ENCODE measurements around the gene CHCHD3.

CHCHD3 gene

DNA sequence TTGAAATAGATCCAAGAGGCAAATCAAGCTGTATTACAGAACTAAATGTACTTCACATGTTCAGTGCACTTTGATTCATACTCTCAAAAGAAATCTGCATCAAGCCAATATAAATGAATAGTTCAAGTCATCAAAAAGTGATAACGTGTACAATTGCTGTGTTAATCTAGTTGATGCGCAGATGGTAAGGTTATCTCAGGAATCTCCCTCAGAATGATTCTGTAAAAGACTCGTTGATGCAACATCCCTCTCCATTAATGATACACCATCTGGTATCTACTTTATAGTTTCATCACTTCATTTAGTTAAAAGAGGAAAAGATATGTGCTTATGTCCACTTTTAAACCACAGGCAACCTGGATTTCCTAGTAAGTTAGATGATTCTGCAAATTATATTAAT is 200.6 kb downstream of the CHCHD3 start:
- no peak for TF ChIP-seq CTCF (IDR thresholded peaks at IDR 0.05; ENCODE audit: low read depth, low read length, missing control alignments)
- no peak for DNase-seq (ENCODE audit: extremely low read depth, low read depth)
- no peak overlapping the region for H3K4me3 ChIP-seq (replicated peaks; ENCODE audit: low read depth, low read length)

GRCh38 chr7:132879579-132879978 is 202.3 kb downstream of the CHCHD3 start:
- TF ChIP-seq CTCF (IDR thresholded peaks at IDR 0.05; ENCODE audit: low read depth, low read length, missing control alignments) = no peak
- H3K4me3 ChIP-seq (replicated peaks; ENCODE audit: low read depth, low read length) = no peak overlapping the region

GRCh38 chr7:132878204-132878919 is 203.5 kb downstream of the CHCHD3 start:
- no peak for DNase-seq (ENCODE audit: extremely low read depth, low read depth)
- no peak for TF ChIP-seq CTCF (IDR thresholded peaks at IDR 0.05; ENCODE audit: low read depth, low read length, missing control alignments)
- no peak overlapping the region for H3K4me3 ChIP-seq (replicated peaks; ENCODE audit: low read depth, low read length)

More at GRCh38 chr7:132879579-132879978, 202.3 kb downstream of the CHCHD3 start:
- no peak for DNase-seq (ENCODE audit: extremely low read depth, low read depth)

DNA sequence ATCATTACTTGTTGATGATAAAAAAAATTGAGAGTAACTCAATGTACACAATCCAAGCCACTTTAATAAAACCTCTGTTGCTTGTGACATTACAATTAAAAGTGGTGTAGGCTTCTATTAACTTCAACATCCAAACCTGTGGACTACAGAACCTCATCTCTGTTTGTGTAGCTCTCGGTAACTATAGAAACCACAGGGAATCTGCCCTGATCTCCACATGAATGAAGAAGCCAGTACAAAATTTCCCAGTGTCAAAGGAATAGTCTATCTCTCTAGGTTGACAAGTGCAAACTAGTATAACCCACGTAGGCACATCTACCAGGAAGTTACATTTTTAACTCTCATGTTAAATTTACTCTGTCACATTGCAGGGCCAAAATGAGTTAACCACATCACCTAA is 204.3 kb downstream of the CHCHD3 start:
- no peak for TF ChIP-seq CTCF (IDR thresholded peaks at IDR 0.05; ENCODE audit: low read depth, low read length, missing control alignments)
- no peak overlapping the region for H3K4me3 ChIP-seq (replicated peaks; ENCODE audit: low read depth, low read length)
- no peak for DNase-seq (ENCODE audit: extremely low read depth, low read depth)

GRCh38 chr7:132876576-132876975 is 205.3 kb downstream of the CHCHD3 start:
- no peak overlapping the region for H3K4me3 ChIP-seq (replicated peaks; ENCODE audit: low read depth, low read length)
- no peak for DNase-seq (ENCODE audit: extremely low read depth, low read depth)

GRCh38 chr7:132872034-132872433 is 209.9 kb downstream of the CHCHD3 start:
- no peak for DNase-seq (ENCODE audit: extremely low read depth, low read depth)
- H3K4me3 ChIP-seq (replicated peaks; ENCODE audit: low read depth, low read length) = no peak overlapping the region
- no peak for TF ChIP-seq CTCF (IDR thresholded peaks at IDR 0.05; ENCODE audit: low read depth, low read length, missing control alignments)

More at GRCh38 chr7:132876576-132876975, 205.3 kb downstream of the CHCHD3 start:
- no peak for TF ChIP-seq CTCF (IDR thresholded peaks at IDR 0.05; ENCODE audit: low read depth, low read length, missing control alignments)

GRCh38 chr7:132871419-132871818 is 210.5 kb downstream of the CHCHD3 start:
- no peak for TF ChIP-seq CTCF (IDR thresholded peaks at IDR 0.05; ENCODE audit: low read depth, low read length, missing control alignments)
- no peak overlapping the region for H3K4me3 ChIP-seq (replicated peaks; ENCODE audit: low read depth, low read length)
- DNase-seq (ENCODE audit: extremely low read depth, low read depth) = no peak
